ENCODE measurements around the gene LRRC7. TPM values are rescaled to one million over a fixed set of nuclear protein-coding genes. Genes with fewer than 3 reads are reported as not detected.

The LRRC7 gene
- total RNA-seq, 4 donors from 2014 or later, result under 0.01 TPM; not detected in 3

GRCh38 chr1:70164350-70164749, 596.6 kb downstream of the LRRC7 start:
- H3K9me3 ChIP-seq, result no peaks in the 10 kb centered on the region
- peaks cover 0 to 66% (median 0%) of the 10 kb centered on the region in 3 donors for H3K36me3 ChIP-seq
- H3K4me3 ChIP-seq, result no peak overlapping the region
- intact Hi-C loops (cut with DNase I), result no loop called here
- no peak for TF ChIP-seq CTCF (IDR thresholded peaks at IDR 0.05)
- TF ChIP-seq POLR2A (IDR thresholded peaks at IDR 0.05), result no peak
- H3K4me1 ChIP-seq, result no peaks in the 10 kb centered on the region
- WGBS, 2 donors, result 83 to 93% methylated on average over 4 of the region's 4 CpGs
- no peaks in the 10 kb centered on the region for H3K27me3 ChIP-seq
- DNase-seq, result no peak
- H3K27ac ChIP-seq, result no peak overlapping the region

- no peak overlapping the region for H3K27ac ChIP-seq
- no peaks in the 10 kb centered on the region for H3K4me1 ChIP-seq
- TF ChIP-seq CTCF (IDR thresholded peaks at IDR 0.05), result no peak
- TF ChIP-seq POLR2A (IDR thresholded peaks at IDR 0.05), result no peak
- H3K9me3 ChIP-seq, result no peaks in the 10 kb centered on the region
- intact Hi-C loops (cut with DNase I), result no loop called here
- no peak for DNase-seq
- H3K27me3 ChIP-seq, result no peaks in the 10 kb centered on the region
- H3K36me3 ChIP-seq, result peaks cover 0 to 67% (median 0%) of the 10 kb centered on the region in 3 donors
- H3K4me3 ChIP-seq, result no peak overlapping the region
Observed at GRCh38 chr1:70168283-70168682, 600.6 kb downstream of the LRRC7 start.

- peaks cover 0 to 63% (median 0%) of the 10 kb centered on the region in 3 donors for H3K36me3 ChIP-seq
- no peak for TF ChIP-seq CTCF (IDR thresholded peaks at IDR 0.05)
- TF ChIP-seq POLR2A (IDR thresholded peaks at IDR 0.05), result no peak
- no peak overlapping the region for H3K27ac ChIP-seq
- H3K4me3 ChIP-seq, result no peak overlapping the region
- H3K9me3 ChIP-seq, result no peaks in the 10 kb centered on the region
- intact Hi-C loops (cut with DNase I), result no loop called here
- no peak for DNase-seq
- H3K4me1 ChIP-seq, result no peaks in the 10 kb centered on the region
- 80 to 88% methylated on average over 5 of the region's 5 CpGs for WGBS, 2 donors
- no peaks in the 10 kb centered on the region for H3K27me3 ChIP-seq
Observed at GRCh38 chr1:70169018-70169839, 601.5 kb downstream of the LRRC7 start.

GRCh38 chr1:70171512-70171911, 603.8 kb downstream of the LRRC7 start:
- TF ChIP-seq POLR2A (IDR thresholded peaks at IDR 0.05), result no peak
- no peak for TF ChIP-seq CTCF (IDR thresholded peaks at IDR 0.05)
- Histone ChIP-seq H3K4me3 (no peak overlapping the region), H3K27ac (no peak overlapping the region), H3K27me3 (no peaks in the 10 kb centered on the region), H3K4me1 (no peaks in the 10 kb centered on the region), H3K9me3 (no peaks in the 10 kb centered on the region), H3K36me3 (peaks cover 0 to 66% (median 0%) of the 10 kb centered on the region in 3 donors)
- intact Hi-C loops (cut with DNase I), result no loop called here
- no peak for DNase-seq
- WGBS, 2 donors, result 90 to 96% methylated on average over 1 of the region's 1 CpG

Measured in esophagus squamous epithelium (tissue), 5 donors.